Osteoblast (primary cell): Measurements from ENCODE around the gene ESPNL. TPM values are rescaled to one million over a fixed set of nuclear protein-coding genes. Genes with fewer than 3 reads are reported as not detected.
A peak's percentile ranks its signal among the peaks of the same experiment; 100 is the strongest.

Experiments
- DNase-seq: peaks from one replicate; pipeline ENCODE4 v3.0.0; 2011; ENCODE audit warnings: low spot score, mixed read lengths; ENCODE audit not compliant: insufficient read length; ENCODE audit errors: missing footprints
- H2AFZ ChIP-seq: 2 replicates; pipeline ENCODE4 v1.6.0; 2011; ENCODE audit warnings: mild to moderate bottlenecking, low read length
- H3K27ac ChIP-seq: 2 replicates; pipeline ENCODE4 v1.5.1; 2011; ENCODE audit warnings: mild to moderate bottlenecking, low read depth, low read length, moderate library complexity
- H3K27me3 ChIP-seq: 2 replicates; pipeline ENCODE4 v1.6.0; 2012; ENCODE audit warnings: mild to moderate bottlenecking, control low read depth, inconsistent platforms, low read length, moderate library complexity; ENCODE audit not compliant: insufficient read depth
- H3K36me3 ChIP-seq: 2 replicates; pipeline ENCODE4 v1.5.1; 2011; ENCODE audit warnings: mild to moderate bottlenecking, low read length, control low read depth, moderate library complexity; ENCODE audit not compliant: insufficient read depth
- H3K4me1 ChIP-seq: 2 replicates; pipeline ENCODE4 v1.5.1; 2011; ENCODE audit warnings: mild to moderate bottlenecking, low read length, control low read depth, moderate library complexity; ENCODE audit not compliant: insufficient read depth
- H3K4me2 ChIP-seq: 2 replicates; pipeline ENCODE4 v1.6.0; 2011; ENCODE audit warnings: mild to moderate bottlenecking, low read length; ENCODE audit not compliant: insufficient read depth
- H3K4me3 ChIP-seq: fragments of 200-600 bp; sonication (generic); 3 replicates; pipeline ENCODE4 v1.5.1; 2012; ENCODE audit warnings: mild to moderate bottlenecking, low read length, inconsistent platforms; ENCODE audit not compliant: insufficient read depth
- H3K79me2 ChIP-seq: 2 replicates; pipeline ENCODE4 v1.6.0; 2012; ENCODE audit warnings: mild to moderate bottlenecking, low read length, control low read depth, inconsistent platforms; ENCODE audit not compliant: insufficient read depth
- H3K9me3 ChIP-seq: 2 replicates; pipeline ENCODE4 v1.5.1; 2011; ENCODE audit warnings: low read depth, low read length, control low read depth
- H4K20me1 ChIP-seq: 2 replicates; pipeline ENCODE4 v1.6.0; 2012; ENCODE audit warnings: mild to moderate bottlenecking, low read length, control low read depth; ENCODE audit not compliant: insufficient read depth
- CTCF ChIP-seq: IDR thresholded peaks from 2 replicates; pipeline ENCODE4 v1.5.1; 2011; ENCODE audit warnings: mild to moderate bottlenecking, low read depth, low read length, moderate library complexity; ENCODE audit errors: extremely low read depth
- total RNA-seq: library from RNA; depleted of rRNA; stranded (reverse); fragments of >200 nt; gene quantifications from 2 replicates; pipeline ENCODE4 v1.2.3, GENCODE V29; 2012

ESPNL gene
- total RNA-seq, 1 donor = 9.8 TPM

- Histone ChIP-seq H2AFZ (no peak overlapping the region), H3K36me3 (no peaks in the 10 kb centered on the region)
- DNase-seq = peak; percentile 75
Measured at GRCh38 chr2:238116298-238117198, 16.4 kb downstream of the ESPNL start.

GRCh38 chr2:238117199-238118154 lies 17.3 kb downstream of the ESPNL start:
- Histone ChIP-seq H3K9me3 (peaks cover 6% of the 10 kb centered on the region), H3K79me2 (no peaks in the 10 kb centered on the region), H3K27me3 (peaks cover 16% of the 10 kb centered on the region), H3K4me1 (peaks cover 7% of the 10 kb centered on the region), H3K4me2 (no peak overlapping the region), H2AFZ (no peak overlapping the region), H3K4me3 (no peak overlapping the region), H3K27ac (no peak overlapping the region), H3K36me3 (no peaks in the 10 kb centered on the region), H4K20me1 (no peaks in the 10 kb centered on the region)
- no peak for TF ChIP-seq CTCF
- peak; percentile 92 for DNase-seq

More at GRCh38 chr2:238116298-238117198, 16.4 kb downstream of the ESPNL start:
- Histone ChIP-seq H3K4me1 (peaks cover 7% of the 10 kb centered on the region), H3K9me3 (peaks cover 6% of the 10 kb centered on the region), H3K4me3 (no peak overlapping the region), H3K79me2 (no peaks in the 10 kb centered on the region), H3K4me2 (no peak overlapping the region), H4K20me1 (no peaks in the 10 kb centered on the region), H3K27ac (no peak overlapping the region), H3K27me3 (peaks cover 16% of the 10 kb centered on the region)
- TF ChIP-seq CTCF = no peak

- Histone ChIP-seq H3K9me3 (no peaks in the 10 kb centered on the region), H3K36me3 (no peaks in the 10 kb centered on the region), H2AFZ (no peak overlapping the region), H4K20me1 (no peaks in the 10 kb centered on the region), H3K4me2 (no peak overlapping the region), H3K4me1 (peaks cover 7% of the 10 kb centered on the region), H3K27ac (no peak overlapping the region), H3K27me3 (peaks cover 16% of the 10 kb centered on the region), H3K79me2 (no peaks in the 10 kb centered on the region), H3K4me3 (no peak overlapping the region)
- peak; percentile 72 for DNase-seq
- TF ChIP-seq CTCF = no peak
Measured at GRCh38 chr2:238119756-238120462, 19.8 kb downstream of the ESPNL start.
